ENCODE results near the gene CBLC. TPM values are rescaled to one million over a fixed set of nuclear protein-coding genes. Genes with fewer than 3 reads are reported as not detected.

The CBLC gene
- polyA plus RNA-seq, 1 of the 3 experiments (the other 2 are of a cell fraction), result not detected

DNA sequence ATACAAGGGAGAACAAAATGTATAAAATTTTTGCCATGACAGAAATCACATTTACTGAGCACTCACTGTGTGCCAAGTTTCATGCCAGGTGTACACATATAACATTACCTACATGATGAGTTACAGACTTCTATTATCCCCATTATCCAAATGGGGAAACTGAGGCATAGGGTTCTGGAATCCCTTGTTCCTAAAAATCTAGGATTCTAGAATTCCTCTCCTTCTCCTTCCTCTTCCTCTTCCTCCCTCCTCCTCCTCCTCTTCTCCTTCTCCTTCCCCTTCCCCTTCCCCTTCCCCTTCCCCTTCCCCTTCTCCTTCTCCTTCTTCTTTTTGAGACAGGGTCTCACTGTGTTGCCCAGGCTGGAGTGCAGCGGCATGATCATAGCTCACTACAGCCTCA is 43.3 kb upstream of the CBLC start:
- TF ChIP-seq TAF1 (IDR thresholded peaks at IDR 0.05; ENCODE audit: borderline replicate concordance, low read depth, low read length) (no peak), REST (IDR thresholded peaks at IDR 0.05; ENCODE audit: low read depth, low read length) (no peak), POLR2AphosphoS5 (IDR thresholded peaks at IDR 0.05; ENCODE audit: low read depth, low read length) (no peak), MAX (IDR thresholded peaks at IDR 0.05; ENCODE audit: low read depth) (no peak), EP300 (IDR thresholded peaks at IDR 0.05; ENCODE audit: borderline replicate concordance in 1 of 2, low read depth in 1 of 2, low read length in 1 of 2) (no peak), SMC3 (IDR thresholded peaks at IDR 0.05; ENCODE audit: low read depth, low read length) (no peak), JUND (IDR thresholded peaks at IDR 0.05) (no peak), MXI1 (IDR thresholded peaks at IDR 0.05; ENCODE audit: low read depth, low read length) (no peak), GATA2 (CRISPR knock-in tag; IDR thresholded peaks at IDR 0.05) (no peak), PBX3 (IDR thresholded peaks at IDR 0.05) (no peak), USF1 (IDR thresholded peaks at IDR 0.05; ENCODE audit: borderline replicate concordance, low read depth) (no peak)
- TF ChIP-seq, protein P1, sequence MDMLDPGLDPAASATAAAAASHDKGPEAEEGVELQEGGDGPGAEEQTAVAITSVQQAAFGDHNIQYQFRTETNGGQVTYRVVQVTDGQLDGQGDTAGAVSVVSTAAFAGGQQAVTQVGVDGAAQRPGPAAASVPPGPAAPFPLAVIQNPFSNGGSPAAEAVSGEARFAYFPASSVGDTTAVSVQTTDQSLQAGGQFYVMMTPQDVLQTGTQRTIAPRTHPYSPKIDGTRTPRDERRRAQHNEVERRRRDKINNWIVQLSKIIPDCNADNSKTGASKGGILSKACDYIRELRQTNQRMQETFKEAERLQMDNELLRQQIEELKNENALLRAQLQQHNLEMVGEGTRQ (IDR thresholded peaks at IDR 0.05; ENCODE audit: borderline replicate concordance, low read depth, low read length), result no peak
- TF ChIP-seq, protein P2, sequence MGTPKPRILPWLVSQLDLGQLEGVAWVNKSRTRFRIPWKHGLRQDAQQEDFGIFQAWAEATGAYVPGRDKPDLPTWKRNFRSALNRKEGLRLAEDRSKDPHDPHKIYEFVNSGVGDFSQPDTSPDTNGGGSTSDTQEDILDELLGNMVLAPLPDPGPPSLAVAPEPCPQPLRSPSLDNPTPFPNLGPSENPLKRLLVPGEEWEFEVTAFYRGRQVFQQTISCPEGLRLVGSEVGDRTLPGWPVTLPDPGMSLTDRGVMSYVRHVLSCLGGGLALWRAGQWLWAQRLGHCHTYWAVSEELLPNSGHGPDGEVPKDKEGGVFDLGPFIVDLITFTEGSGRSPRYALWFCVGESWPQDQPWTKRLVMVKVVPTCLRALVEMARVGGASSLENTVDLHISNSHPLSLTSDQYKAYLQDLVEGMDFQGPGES (IDR thresholded peaks at IDR 0.05; ENCODE audit: low read depth, low read length), result no peak
- WGBS (ENCODE audit: low lambda C conversion rate), result 48% methylated on average over 1 of the region's 1 CpG

More for the DNA sequence above, 43.3 kb upstream of the CBLC start:
- POLR2A ChIA-PET, result no interaction called here
- Histone ChIP-seq H4K20me1 (ENCODE audit: insufficient read depth) (no peaks in the 10 kb centered on the region), H3K27ac (ENCODE audit: low read depth in 2 of 2, low read length in 1 of 2) (0 out of 4 replicates have a peak overlapping the region, but pooled peaks of 1 of the 2 experiments have one; percentile 7), H3K9ac (no peak overlapping the region), H2AFZ (ENCODE audit: low read depth) (no peak overlapping the region), H3K27me3 (ENCODE audit: insufficient read depth) (no peaks in the 10 kb centered on the region), H3K79me2 (ENCODE audit: insufficient read depth) (no peaks in the 10 kb centered on the region), H3K4me1 (ENCODE audit: control insufficient read depth in 1 of 2, insufficient read depth in 2 of 2, low read depth in 1 of 2, low read length in 1 of 2) (no peaks in the 10 kb centered on the region; a peak in 1 of 4 replicates), H3F3A (replicated peaks; ENCODE audit: insufficient read depth) (peaks cover 14% of the 10 kb centered on the region), H3K4me2 (no peak overlapping the region), H3K9me2 (no peaks in the 10 kb centered on the region), H3K9me3 (no peaks in the 10 kb centered on the region), H3K36me3 (replicated peaks in 1 of 2; ENCODE audit: control insufficient read depth in 1 of 2, insufficient read depth in 2 of 2, low read length in 1 of 2) (no peaks in the 10 kb centered on the region), H3K4me3 (ENCODE audit: low read depth in 2 of 2, low read length in 1 of 2) (no peak overlapping the region)
- DNase-seq, result no peak
- CTCF ChIA-PET, result interaction anchor here (3.3 to 21.3 kb wide), 2 partner anchors 11 to 36 kb away, joined by 28 to 598 read pairs; partner anchors contain the start of gene CBLC

All from SK-N-SH (cell line).